Mesenchymal stem cell (in vitro differentiated cells and primary cell): ENCODE data around the gene BAHCC1.

Experiments
- DNase-seq: peaks from one replicate; pipeline ENCODE4 v3.0.0-alpha.2; 2013
- H2AFZ ChIP-seq: one replicate; pipeline ENCODE4 v1.6.1; 2013; ENCODE audit warnings: low read depth, mild to moderate bottlenecking, control low read depth, inconsistent platforms, low read length, moderate library complexity
- H2AK5ac ChIP-seq: 2 replicates; pipeline ENCODE4 v1.6.1; 2013; ENCODE audit warnings: low read length, moderate library complexity, mild to moderate bottlenecking, inconsistent platforms; ENCODE audit not compliant: severe bottlenecking
- H2BK120ac ChIP-seq: one replicate; pipeline ENCODE4 v1.6.1; 2013; ENCODE audit warnings: low read depth, mild to moderate bottlenecking, inconsistent platforms, low read length, moderate library complexity
- H2BK12ac ChIP-seq, 2 experiments: one replicate each; pipeline ENCODE4 v1.6.1; 2013; ENCODE audit warnings: inconsistent platforms in 2 of 2, low read length in 2 of 2, mild to moderate bottlenecking in 2 of 2, moderate library complexity in 2 of 2, control low read depth in 1 of 2
- H2BK15ac ChIP-seq: one replicate; pipeline ENCODE4 v1.6.1; 2013; ENCODE audit warnings: mild to moderate bottlenecking, low read depth, inconsistent platforms; ENCODE audit not compliant: poor library complexity, severe bottlenecking
- H2BK5ac ChIP-seq: 2 replicates; pipeline ENCODE4 v1.6.1; 2013; ENCODE audit warnings: low read depth, mild to moderate bottlenecking, low read length, control low read depth, inconsistent platforms; ENCODE audit not compliant: poor library complexity, severe bottlenecking
- H3K14ac ChIP-seq, 2 experiments: one replicate each; pipeline ENCODE4 v1.6.1; 2013; ENCODE audit warnings: inconsistent platforms in 2 of 2, low read length in 2 of 2, control low read depth in 1 of 2, mild to moderate bottlenecking in 1 of 2, moderate library complexity in 1 of 2
- H3K18ac ChIP-seq, 2 experiments: one replicate each; pipeline ENCODE4 v1.6.1; 2013; ENCODE audit warnings: inconsistent platforms in 2 of 2, low read length in 2 of 2, control low read depth in 1 of 2, low read depth in 1 of 2, mild to moderate bottlenecking in 1 of 2
- H3K23ac ChIP-seq, 2 experiments: one replicate each; pipeline ENCODE4 v1.6.1; 2013; ENCODE audit warnings: inconsistent platforms in 2 of 2, low read length in 2 of 2, mild to moderate bottlenecking in 2 of 2, moderate library complexity in 2 of 2, control low read depth in 1 of 2
- H3K27ac ChIP-seq: 2 replicates; pipeline ENCODE4 v1.5.1; 2013; ENCODE audit warnings: mild to moderate bottlenecking, moderate library complexity, low read length, control low read depth, inconsistent platforms; ENCODE audit not compliant: poor library complexity, severe bottlenecking
- H3K27me3 ChIP-seq, 2 experiments: 2 replicates each; pipeline versions ENCODE4 v1.6.1 to v1.7.0; 2013; ENCODE audit warnings: low read length in 2 of 2, mild to moderate bottlenecking in 2 of 2, moderate library complexity in 2 of 2, control low read depth in 1 of 2, inconsistent platforms in 1 of 2; ENCODE audit not compliant: control insufficient read depth in 1 of 2, insufficient read depth in 1 of 2
- H3K36me3 ChIP-seq, 2 experiments: 2 replicates each; pipeline versions ENCODE4 v1.6.1 to v1.7.0; 2013; ENCODE audit warnings: low read length in 2 of 2, control low read depth in 1 of 2, inconsistent platforms in 1 of 2, low read depth in 1 of 2, mild to moderate bottlenecking in 1 of 2; ENCODE audit not compliant: insufficient read depth in 2 of 2, control insufficient read depth in 1 of 2
- H3K4ac ChIP-seq, 2 experiments: one replicate each; pipeline ENCODE4 v1.6.1; 2013; ENCODE audit warnings: inconsistent platforms in 2 of 2, low read length in 2 of 2, mild to moderate bottlenecking in 2 of 2, moderate library complexity in 2 of 2, control low read depth in 1 of 2, low read depth in 1 of 2
- H3K4me1 ChIP-seq: 2 replicates; pipeline ENCODE4 v1.6.1; 2013; ENCODE audit warnings: low read depth, low read length, control low read depth; ENCODE audit not compliant: control insufficient read depth, insufficient read depth
- H3K4me2 ChIP-seq: 2 replicates; pipeline ENCODE4 v1.6.1; 2013; ENCODE audit warnings: low read length, mild to moderate bottlenecking, inconsistent platforms; ENCODE audit not compliant: poor library complexity, severe bottlenecking
- H3K4me3 ChIP-seq, 2 experiments: 2 replicates each; pipeline versions ENCODE4 v1.5.1 to v1.7.0; 2013; ENCODE audit warnings: low read length in 2 of 2, mild to moderate bottlenecking in 2 of 2, control low read depth in 1 of 2, low read depth in 1 of 2; ENCODE audit not compliant: insufficient read depth in 1 of 2
- H3K79me1 ChIP-seq: replicated peaks from 2 replicates; pipeline ENCODE4 v1.6.1; 2013; ENCODE audit warnings: mild to moderate bottlenecking, control low read depth, low read length, inconsistent platforms; ENCODE audit not compliant: poor library complexity, severe bottlenecking
- H3K9ac ChIP-seq: 2 replicates; pipeline ENCODE4 v1.7.0; 2013; ENCODE audit warnings: mild to moderate bottlenecking, low read length, moderate library complexity
- H3K9me3 ChIP-seq: 2 replicates; pipeline ENCODE4 v1.7.0; 2013; ENCODE audit warnings: mild to moderate bottlenecking, low read length; ENCODE audit not compliant: control insufficient read depth
- H4K8ac ChIP-seq: one replicate; pipeline ENCODE4 v1.6.1; 2013; ENCODE audit warnings: inconsistent platforms, mild to moderate bottlenecking, low read length, moderate library complexity
- H4K91ac ChIP-seq: one replicate; pipeline ENCODE4 v1.6.1; 2013; ENCODE audit warnings: mild to moderate bottlenecking, low read length, inconsistent platforms
- WGBS: methylation state at CpG from one replicate; pipeline ENCODE4 v1.1.7; 2013; ENCODE audit warnings: mixed read lengths; 5-methylcytosine and 5-hydroxymethylcytosine counted together

Gene BAHCC1

DNA sequence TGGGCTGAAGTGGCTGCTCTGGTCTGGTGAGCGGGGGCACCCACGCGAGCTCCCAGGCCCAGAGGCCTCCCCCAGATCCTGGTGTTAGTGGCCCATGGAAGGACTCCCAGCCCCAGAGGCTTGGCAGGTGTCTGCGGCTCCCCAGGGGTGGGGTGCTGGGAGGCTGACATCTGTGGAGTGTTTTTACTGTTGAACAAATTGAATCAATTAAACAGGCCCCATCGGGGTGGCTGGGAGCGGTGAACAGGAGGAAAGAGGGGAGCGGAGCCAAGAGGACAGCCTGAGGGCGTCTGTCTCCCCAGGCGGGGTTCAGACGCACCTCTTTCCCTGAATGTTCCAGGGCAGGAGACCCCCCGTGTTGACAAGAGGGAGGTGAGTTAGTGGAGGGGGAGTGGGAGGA lies 87.4 kb downstream of the BAHCC1 start:
- no peak overlapping the region for H3K23ac ChIP-seq
- H3K14ac ChIP-seq, result peak overlapping the region in 1 of 2 experiments; percentile 47
- H3K79me1 ChIP-seq, result peaks cover 2% of the 10 kb centered on the region
- peak overlapping the region in 1 of 2 experiments; percentile 23 for H3K18ac ChIP-seq
- no peak overlapping the region for H3K4me3 ChIP-seq
- H2BK12ac ChIP-seq, result peak overlapping the region in 1 of 2 experiments; percentile 61
- H3K4me2 ChIP-seq, result peak overlapping the region; percentile 93
- H3K4ac ChIP-seq, result peak overlapping the region in 1 of 2 experiments; percentile 46
- H3K9me3 ChIP-seq, result no peaks in the 10 kb centered on the region
- 80% methylated on average over 11 of the region's 11 CpGs for WGBS
- H3K27me3 ChIP-seq, result peaks cover 0 to 12% of the 10 kb centered on the region in 2 experiments
- H3K27ac ChIP-seq, result no peak overlapping the region
- H3K4me1 ChIP-seq, result peaks cover 46% of the 10 kb centered on the region
- no peak overlapping the region for H3K9ac ChIP-seq
- H4K91ac ChIP-seq, result peak overlapping the region; percentile 87
- no peak for DNase-seq
- no peak overlapping the region for H2AFZ ChIP-seq
- H2BK5ac ChIP-seq, result no peak overlapping the region
- peak overlapping the region; percentile 87 for H2BK15ac ChIP-seq
- H2AK5ac ChIP-seq, result peak overlapping the region; percentile 56
- H2BK120ac ChIP-seq, result no peak overlapping the region
- no peaks in the 10 kb centered on the region for H3K36me3 ChIP-seq
- peak overlapping the region; percentile 32 for H4K8ac ChIP-seq

GRCh38 chr17:81483085-81483861 lies 88.0 kb downstream of the BAHCC1 start:
- no peaks in the 10 kb centered on the region for H3K36me3 ChIP-seq

DNA sequence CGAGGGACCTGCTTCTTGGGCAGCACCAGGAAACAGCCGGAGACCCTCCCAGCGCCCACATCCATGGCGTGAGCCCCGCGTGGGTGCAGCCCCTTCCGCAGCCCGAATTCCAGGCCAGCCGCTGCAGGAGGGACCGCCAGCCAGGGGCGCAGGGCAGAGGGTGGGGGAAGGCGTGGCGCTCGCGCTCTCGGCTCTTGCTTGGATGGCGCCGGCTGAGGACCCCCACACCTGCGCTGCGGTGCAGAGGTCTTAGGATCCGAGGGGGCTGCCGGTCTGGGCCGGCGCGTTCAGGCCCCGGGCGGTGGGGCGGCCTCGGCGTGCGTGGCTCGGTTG lies 88.6 kb downstream of the BAHCC1 start:
- H2BK5ac ChIP-seq, result peak overlapping the region; percentile 49
- H3K36me3 ChIP-seq, result no peaks in the 10 kb centered on the region
- peak overlapping the region; percentile 35 for H2BK120ac ChIP-seq
- peak overlapping the region; percentile 75 for H4K91ac ChIP-seq
- peak overlapping the region in 1 of 2 experiments; percentile 70 for H3K23ac ChIP-seq
- H2BK15ac ChIP-seq, result no peak overlapping the region
- H3K79me1 ChIP-seq, result peaks cover 2% of the 10 kb centered on the region
- peaks cover 56% of the 10 kb centered on the region for H3K4me1 ChIP-seq
- peak overlapping the region; percentile 90 for H2AFZ ChIP-seq
- peak overlapping the region in 1 of 2 experiments; percentile 0 for H3K14ac ChIP-seq
- peak overlapping the region; percentile 7 to 86 for H3K4ac ChIP-seq
- WGBS, result 16% methylated on average over 32 of the region's 32 CpGs
- H3K9me3 ChIP-seq, result no peaks in the 10 kb centered on the region
- peak overlapping the region; percentile 83 for H4K8ac ChIP-seq
- H2BK12ac ChIP-seq, result peak overlapping the region; percentile 70 to 95
- no peak overlapping the region for H3K27ac ChIP-seq
- peak overlapping the region; percentile 65 for H3K9ac ChIP-seq
- peak overlapping the region; percentile 93 for H3K4me2 ChIP-seq
- peak overlapping the region; percentile 45 to 72 for H3K4me3 ChIP-seq
- DNase-seq, result no peak
- peak overlapping the region; percentile 50 to 91 for H3K18ac ChIP-seq
- H2AK5ac ChIP-seq, result no peak overlapping the region
- H3K27me3 ChIP-seq, result peaks cover 0 to 12% of the 10 kb centered on the region in 2 experiments

More at GRCh38 chr17:81483085-81483861, 88.0 kb downstream of the BAHCC1 start:
- Histone ChIP-seq H3K27ac (no peak overlapping the region), H2AK5ac (peak overlapping the region; percentile 56), H3K4me3 (peak overlapping the region in 1 of 2 experiments; percentile 72), H2BK15ac (no peak overlapping the region), H3K27me3 (peaks cover 0 to 12% of the 10 kb centered on the region in 2 experiments), H3K9ac (no peak overlapping the region), H2BK12ac (peak overlapping the region; percentile 70 to 95), H2AFZ (no peak overlapping the region), H3K18ac (peak overlapping the region; percentile 50 to 91), H3K23ac (no peak overlapping the region), H2BK120ac (peak overlapping the region; percentile 21), H3K14ac (peak overlapping the region in 1 of 2 experiments; percentile 47), H3K79me1 (peaks cover 2% of the 10 kb centered on the region), H3K4ac (peak overlapping the region; percentile 46 to 86), H3K4me1 (peaks cover 51% of the 10 kb centered on the region), H3K4me2 (peak overlapping the region; percentile 93), H4K91ac (peak overlapping the region; percentile 88), H4K8ac (peak overlapping the region; percentile 83), H3K9me3 (no peaks in the 10 kb centered on the region), H2BK5ac (no peak overlapping the region)
- 37% methylated on average over 28 of the region's 29 CpGs for WGBS
- peak; percentile 56 for DNase-seq
